ENCODE data around the gene RPS6KC1. TPM values are rescaled to one million over a fixed set of nuclear protein-coding genes. Genes with fewer than 3 reads are reported as not detected.

Gene RPS6KC1
- total RNA-seq, 1 experiment from 2014 or later, result 16.9 TPM

- Histone ChIP-seq H3K4ac (ENCODE audit: low read depth, low read length) (no peak overlapping the region), H3T11ph (ENCODE audit: low read length) (no peak overlapping the region), H3K56ac (ENCODE audit: insufficient read length, low read depth, low read length) (no peak overlapping the region), H4K91ac (ENCODE audit: insufficient read length, low read depth, low read length) (no peak overlapping the region), H2BK120ac (ENCODE audit: low read depth, low read length, poor library complexity, severe bottlenecking) (no peak overlapping the region), H3K27ac (ENCODE audit: insufficient read length, low read depth, low read length) (no peak overlapping the region), H2BK12ac (ENCODE audit: insufficient read length, low read depth, low read length) (no peak overlapping the region), H2BK20ac (ENCODE audit: low read depth, low read length, poor library complexity, severe bottlenecking) (no peak overlapping the region), H3K23me2 (ENCODE audit: insufficient read length, low read depth, low read length, poor library complexity, severe bottlenecking) (no peaks in the 10 kb centered on the region), H2AFZ (ENCODE audit: low read length) (no peak overlapping the region), H3K9ac (ENCODE audit: extremely low read depth, insufficient read length, low read length) (no peak overlapping the region), H2BK15ac (ENCODE audit: low read depth, low read length) (no peak overlapping the region), H3K79me2 (ENCODE audit: insufficient read depth, low read length) (no peaks in the 10 kb centered on the region), H4K5ac (ENCODE audit: insufficient read length, low read depth, low read length) (no peak overlapping the region), H3K4me1 (ENCODE audit: insufficient read depth, low read length) (no peaks in the 10 kb centered on the region; the same call in 1 of the 2 replicates), H3K14ac (ENCODE audit: insufficient read depth, low read length) (no peak overlapping the region), H3K79me1 (ENCODE audit: insufficient read depth, low read depth, low read length, poor library complexity, severe bottlenecking) (no peaks in the 10 kb centered on the region), H3K9me3 (ENCODE audit: control insufficient read depth, low read depth, low read length) (no peaks in the 10 kb centered on the region), H3K4me2 (ENCODE audit: insufficient read depth, insufficient read length, low read length) (no peak overlapping the region), H2AK5ac (ENCODE audit: insufficient read length, low read length) (no peak overlapping the region), H2BK5ac (ENCODE audit: insufficient read length, low read length) (no peak overlapping the region), H3K18ac (ENCODE audit: insufficient read length, low read depth, low read length) (no peak overlapping the region), H3K27me3 (ENCODE audit: insufficient read depth, low read length) (no peaks in the 10 kb centered on the region), H3K23ac (ENCODE audit: insufficient read length, low read depth, low read length) (no peak overlapping the region), H4K20me1 (ENCODE audit: control insufficient read depth, insufficient read depth, insufficient read length) (no peaks in the 10 kb centered on the region), H4K8ac (replicated peaks; ENCODE audit: insufficient read length, low read depth, low read length) (no peak overlapping the region)
- H3K27ac Mint-ChIP-seq, result no peak overlapping the region
- no peak overlapping the region for H3K4me3 Mint-ChIP-seq
- DNase-seq, result no peak
- peaks cover 0 to 8% of the 10 kb centered on the region in 2 experiments; a peak in 2 of 4 replicates for H3K4me1 Mint-ChIP-seq
- H3K9me3 Mint-ChIP-seq, result no peaks in the 10 kb centered on the region
- peaks cover 0 to 2% (median 2%) of the 10 kb centered on the region in 3 experiments; a peak in 3 of 7 replicates for H3K36me3 Mint-ChIP-seq (ENCODE audit: insufficient read depth in 1 of 3, low read depth in 3 of 3)
- no peak for TF ChIP-seq CTCF (conservative IDR thresholded peaks at IDR 0.05)
- no peaks in the 10 kb centered on the region for H3K27me3 Mint-ChIP-seq (ENCODE audit: low read depth)
These were observed 39.1 kb downstream of the RPS6KC1 start for GRCh38 chr1:213089924-213090677.

All from H9 (cell line).